ENCODE data around the gene DEXI. TPM values are rescaled to one million over a fixed set of nuclear protein-coding genes. Genes with fewer than 3 reads are reported as not detected.

Gene DEXI
- total and polyA plus RNA-seq, 7 donors: 71.9 to 122 (median 95.1) TPM

- ATAC-seq: no peak
Observed at GRCh38 chr16:10879681-10880589, 62.3 kb downstream of the DEXI start.

More at GRCh38 chr16:10879681-10880589, 62.3 kb downstream of the DEXI start:
- intact Hi-C loops (cut with DNase I): loop anchor here in 1 of 2 donors (5.0 kb wide), 1 partner anchor 53 kb away; no protein-coding TSS in a partner anchor
- 53 to 60% (median 54%) methylated on average over 21 of the region's 21 CpGs for WGBS, 3 donors
- Histone ChIP-seq H3K27me3 (ENCODE audit: insufficient read depth in 3 of 3, low read length in 2 of 3) (peaks cover 0 to 23% (median 0%) of the 10 kb centered on the region in 3 donors), H3K36me3 (ENCODE audit: insufficient read depth in 1 of 2, low read depth in 1 of 2) (no peaks in the 10 kb centered on the region), H3K9me3 (no peaks in the 10 kb centered on the region), H3K27ac (peak overlapping the region; percentile 9), H3K4me3 (peak overlapping the region; percentile 73), H3K4me1 (peaks cover 14% of the 10 kb centered on the region)
- TF ChIP-seq CTCF (IDR thresholded peaks at IDR 0.05): no peak
- no peak for DNase-seq

Other genes with a start within 250 kb of the DEXI start
- not detected for gene TEKT5, start 247.5 kb downstream of the DEXI start, total RNA-seq
- gene TEKT5, start 247.5 kb downstream of the DEXI start, polyA plus RNA-seq: not detected
- gene NUBP1, start 198.6 kb downstream of the DEXI start, total RNA-seq: 10 to 100 TPM; 24.7 to 38.1 (median 29.0) TPM
- 10 to 100 TPM; 26.9 to 74.7 (median 46.9) TPM for gene NUBP1, start 198.6 kb downstream of the DEXI start, polyA plus RNA-seq
- under 1 TPM in 2 of 4 donors, not detected in 2; 0.07 to 0.13 TPM for gene TVP23A, start 123.7 kb downstream of the DEXI start, total RNA-seq
- gene TVP23A, start 123.7 kb downstream of the DEXI start, polyA plus RNA-seq: under 1 TPM in 2 of 3 donors, not detected in 1; 0.01 to 0.04 TPM
- 10 to 100 TPM in 1 of 4 donors, 1 to 10 TPM in 3; 2.9 to 13.8 (median 5.2) TPM for gene CIITA, start 65.3 kb downstream of the DEXI start, total RNA-seq
- gene CIITA, start 65.3 kb downstream of the DEXI start, polyA plus RNA-seq: 10 to 100 TPM in 1 of 3 donors, 1 to 10 TPM in 2; 2.3 to 15.3 (median 4.1) TPM
- 10 to 100 TPM; 18.3 to 24.5 (median 22.4) TPM for gene CLEC16A, start 2.1 kb upstream of the DEXI start, total RNA-seq
- gene CLEC16A, start 2.1 kb upstream of the DEXI start, polyA plus RNA-seq: 10 to 100 TPM; 13.1 to 28.1 (median 15.3) TPM

Measured in psoas muscle (tissue), 8 donors.